Sigmoid colon (tissue), 7 donors: ENCODE measurements around the gene MYO18B. TPM values are rescaled to one million over a fixed set of nuclear protein-coding genes. Genes with fewer than 3 reads are reported as not detected.

Source experiments
- DNase-seq: peaks from one replicate; pipeline ENCODE4 v3.0.0-alpha.2; 2019
- H3K27ac ChIP-seq, 4 donors: fragments of 200-600 bp; sonication (generic); one replicate each; pipeline ENCODE4 v1.5.1; 2016 to 2019; ENCODE audit warnings: mild to moderate bottlenecking in 1 of 4
- H3K27me3 ChIP-seq, 3 donors: fragments of 200-600 bp; sonication (generic); one replicate each; pipeline ENCODE4 v1.5.1; 2019; ENCODE audit warnings: mild to moderate bottlenecking in 1 of 3
- H3K36me3 ChIP-seq, 4 donors: fragments of 200-600 bp; sonication (generic); one replicate each; pipeline ENCODE4 v1.5.1; 2016 to 2019
- H3K4me1 ChIP-seq, 4 donors: fragments of 200-600 bp; sonication (generic); one replicate each; pipeline ENCODE4 v1.5.1; 2017 to 2019
- H3K4me3 ChIP-seq, 4 donors: fragments of 200-600 bp; sonication (generic); one replicate each; pipeline ENCODE4 v1.5.1; 2017 to 2019; ENCODE audit warnings: mild to moderate bottlenecking in 2 of 4, moderate library complexity in 1 of 4
- H3K9me3 ChIP-seq, 4 donors: fragments of 200-600 bp in 3 of 4; sonication (generic) in 3 of 4; one replicate each; pipeline versions ENCODE4 v1.5.1 to v1.6.1; 2013 to 2019
- EP300 ChIP-seq, 4 donors: sonication (generic); formaldehyde crosslinking; IDR thresholded peaks; one replicate each; pipeline ENCODE4 v1.6.1; 2017; ENCODE audit warnings: antibody characterized with exemption in 4 of 4
- POLR2A ChIP-seq, 2 donors: fragments of 450-650 bp; IDR thresholded peaks; one replicate each; pipeline ENCODE4 v1.6.1; 2016; ENCODE audit warnings: antibody characterized with exemption in 2 of 2, mild to moderate bottlenecking in 2 of 2, moderate library complexity in 2 of 2
- POLR2AphosphoS5 ChIP-seq, 4 donors: sonication (generic); formaldehyde crosslinking; IDR thresholded peaks; one replicate each; pipeline ENCODE4 v1.6.1; 2017; ENCODE audit warnings: antibody characterized with exemption in 4 of 4
- WGBS, 2 donors: extraction: QIAGEN DNeasy Blood & Tissue Kit; methylation state at CpG; one replicate each; pipeline ENCODE4 v1.1.7; 2013; 5-methylcytosine and 5-hydroxymethylcytosine counted together
- intact Hi-C: fragments of 100-400 bp; cut with DNase I; formaldehyde crosslinking; loops from one replicate; pipeline ENCODE4 v1.15.1; 2023
- polyA plus RNA-seq, 3 donors: library from polyadenylated mRNA; stranded (reverse); fragments of 200-250 nt; gene quantifications; one replicate each; pipeline ENCODE4 v1.2.3, GENCODE V29; 2013
- total RNA-seq, 4 donors: library from RNA; depleted of rRNA; stranded (reverse); fragments of >200 nt; gene quantifications; one replicate each; pipeline ENCODE4 v1.1.0, GENCODE V29; 2016
- TF ChIP-seq, protein P1 (sequence below), 4 experiments: fragments of 450-650 bp in 3 of 4; fragments of 200-600 bp in 1 of 4; IDR thresholded peaks; one replicate each; pipeline ENCODE4 v1.5.1; 2016 to 2019; ENCODE audit warnings: antibody characterized with exemption in 4 of 4, mild to moderate bottlenecking in 3 of 4, moderate library complexity in 2 of 4
- donor health status: healthy with polysubstance abuse.
- donor health status: Bipolar disorder and iron deficiency.
- donor health status: healthy.

Gene MYO18B
- total and polyA plus RNA-seq, 7 donors, result under 0.01 to 0.60 (median 0.30) TPM; not detected in 3

- Histone ChIP-seq H3K27me3 (no peaks in the 10 kb centered on the region), H3K4me3 (no peak overlapping the region), H3K9me3 (no peaks in the 10 kb centered on the region), H3K4me1 (peaks cover 0 to 8% (median 3%) of the 10 kb centered on the region in 4 donors), H3K27ac (no peak overlapping the region), H3K36me3 (peaks cover 0 to 8% (median 0%) of the 10 kb centered on the region in 4 donors)
- 94 to 96% methylated on average over 2 of the region's 2 CpGs for WGBS, 2 donors
- intact Hi-C loops, result loop anchor here (10.0 kb wide), 1 partner anchor 133 kb away; the partner anchor contains the start of gene GRK3
- TF ChIP-seq, protein P1, sequence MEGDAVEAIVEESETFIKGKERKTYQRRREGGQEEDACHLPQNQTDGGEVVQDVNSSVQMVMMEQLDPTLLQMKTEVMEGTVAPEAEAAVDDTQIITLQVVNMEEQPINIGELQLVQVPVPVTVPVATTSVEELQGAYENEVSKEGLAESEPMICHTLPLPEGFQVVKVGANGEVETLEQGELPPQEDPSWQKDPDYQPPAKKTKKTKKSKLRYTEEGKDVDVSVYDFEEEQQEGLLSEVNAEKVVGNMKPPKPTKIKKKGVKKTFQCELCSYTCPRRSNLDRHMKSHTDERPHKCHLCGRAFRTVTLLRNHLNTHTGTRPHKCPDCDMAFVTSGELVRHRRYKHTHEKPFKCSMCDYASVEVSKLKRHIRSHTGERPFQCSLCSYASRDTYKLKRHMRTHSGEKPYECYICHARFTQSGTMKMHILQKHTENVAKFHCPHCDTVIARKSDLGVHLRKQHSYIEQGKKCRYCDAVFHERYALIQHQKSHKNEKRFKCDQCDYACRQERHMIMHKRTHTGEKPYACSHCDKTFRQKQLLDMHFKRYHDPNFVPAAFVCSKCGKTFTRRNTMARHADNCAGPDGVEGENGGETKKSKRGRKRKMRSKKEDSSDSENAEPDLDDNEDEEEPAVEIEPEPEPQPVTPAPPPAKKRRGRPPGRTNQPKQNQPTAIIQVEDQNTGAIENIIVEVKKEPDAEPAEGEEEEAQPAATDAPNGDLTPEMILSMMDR (IDR thresholded peaks at IDR 0.05), result no peak
- TF ChIP-seq POLR2A (IDR thresholded peaks at IDR 0.05) (no peak), EP300 (IDR thresholded peaks at IDR 0.05) (no peak), POLR2AphosphoS5 (IDR thresholded peaks at IDR 0.05) (no peak)
- DNase-seq, result no peak
Measured at GRCh38 chr22:25697978-25698377, 44.0 kb upstream of the MYO18B start.

- intact Hi-C loops, result loop anchor here (10.0 kb wide), 1 partner anchor 134 kb away; the partner anchor contains the start of gene GRK3
- H3K4me1 ChIP-seq, result peaks cover 0 to 8% (median 3%) of the 10 kb centered on the region in 4 donors
- TF ChIP-seq, protein P1 (IDR thresholded peaks at IDR 0.05), result no peak
- TF ChIP-seq POLR2AphosphoS5 (IDR thresholded peaks at IDR 0.05) (no peak), EP300 (IDR thresholded peaks at IDR 0.05) (no peak), POLR2A (IDR thresholded peaks at IDR 0.05) (no peak)
- H3K27ac ChIP-seq, result no peak overlapping the region
- DNase-seq, result no peak
- H3K27me3 ChIP-seq, result no peaks in the 10 kb centered on the region
- WGBS, 2 donors, result 84 to 90% methylated on average over 7 of the region's 7 CpGs
- H3K9me3 ChIP-seq, result no peaks in the 10 kb centered on the region
- H3K4me3 ChIP-seq, result no peak overlapping the region
- H3K36me3 ChIP-seq, result peaks cover 0 to 8% (median 0%) of the 10 kb centered on the region in 4 donors
Measured at GRCh38 chr22:25698461-25698860, 43.5 kb upstream of the MYO18B start.

GRCh38 chr22:25698978-25699377 is 43.0 kb upstream of the MYO18B start:
- intact Hi-C loops, result loop anchor here (10.0 kb wide), 1 partner anchor 134 kb away; the partner anchor contains the start of gene GRK3

DNA sequence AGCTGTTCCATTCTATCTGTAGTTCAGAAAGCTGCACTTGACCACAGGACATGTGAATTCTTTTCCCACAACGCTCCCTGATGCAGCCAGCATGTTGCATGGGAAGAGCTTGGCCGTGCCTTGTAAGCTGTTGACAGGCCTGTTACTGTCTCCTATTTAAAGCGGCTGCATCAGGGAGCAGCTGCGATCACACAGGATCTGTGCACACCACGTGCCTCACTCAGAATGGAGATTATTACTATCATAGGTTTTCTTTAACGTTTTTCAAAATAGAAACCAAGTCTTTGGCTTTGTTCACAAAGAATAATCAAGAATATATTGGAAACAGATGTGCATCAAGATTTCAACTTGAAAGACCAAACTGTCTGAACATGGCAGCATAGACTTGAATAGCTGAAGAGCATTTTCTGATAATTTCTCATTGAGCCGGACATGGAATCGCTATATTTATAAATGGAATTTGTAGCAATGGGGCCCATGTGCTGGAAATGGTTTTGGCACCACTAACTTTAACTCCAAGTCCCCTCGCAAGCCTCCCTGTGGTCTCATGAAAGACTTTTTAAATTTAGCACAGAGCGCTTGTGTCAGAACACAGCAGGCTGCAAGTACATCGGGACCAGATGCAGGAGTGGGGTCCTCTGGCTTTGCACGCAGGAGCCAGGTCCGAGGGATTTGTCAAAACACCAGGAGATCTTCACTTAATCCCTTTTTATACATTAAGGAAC is 40.8 kb upstream of the MYO18B start:
- peaks cover 0 to 8% (median 3%) of the 10 kb centered on the region in 4 donors for H3K4me1 ChIP-seq
- no peak overlapping the region for H3K4me3 ChIP-seq
- TF ChIP-seq, protein P1 (IDR thresholded peaks at IDR 0.05), result no peak
- no peak for TF ChIP-seq POLR2AphosphoS5 (IDR thresholded peaks at IDR 0.05)
- 76 to 82% methylated on average over 13 of the region's 13 CpGs for WGBS, 2 donors
- H3K27ac ChIP-seq, result no peak overlapping the region
- H3K9me3 ChIP-seq, result no peaks in the 10 kb centered on the region
- no peaks in the 10 kb centered on the region for H3K27me3 ChIP-seq
- intact Hi-C loops, result loop anchor here (5.0 kb wide), 1 partner anchor 254 kb away; no protein-coding TSS in a partner anchor
- no peak for DNase-seq
- H3K36me3 ChIP-seq, result peaks cover 0 to 16% (median 3%) of the 10 kb centered on the region in 4 donors

More at GRCh38 chr22:25698978-25699377, 43.0 kb upstream of the MYO18B start:
- Histone ChIP-seq H3K4me3 (no peak overlapping the region), H3K4me1 (peaks cover 0 to 8% (median 3%) of the 10 kb centered on the region in 4 donors), H3K9me3 (no peaks in the 10 kb centered on the region), H3K27me3 (no peaks in the 10 kb centered on the region), H3K27ac (no peak overlapping the region), H3K36me3 (peaks cover 0 to 10% (median under 1%) of the 10 kb centered on the region in 4 donors)
- TF ChIP-seq POLR2AphosphoS5 (IDR thresholded peaks at IDR 0.05) (no peak), EP300 (IDR thresholded peaks at IDR 0.05) (no peak), POLR2A (IDR thresholded peaks at IDR 0.05) (no peak)
- TF ChIP-seq, protein P1 (IDR thresholded peaks at IDR 0.05), result no peak
- no peak for DNase-seq
- 76 to 90% methylated on average over 6 of the region's 6 CpGs for WGBS, 2 donors
